ENCODE measurements around the gene NLRP6.

NLRP6 gene

DNA sequence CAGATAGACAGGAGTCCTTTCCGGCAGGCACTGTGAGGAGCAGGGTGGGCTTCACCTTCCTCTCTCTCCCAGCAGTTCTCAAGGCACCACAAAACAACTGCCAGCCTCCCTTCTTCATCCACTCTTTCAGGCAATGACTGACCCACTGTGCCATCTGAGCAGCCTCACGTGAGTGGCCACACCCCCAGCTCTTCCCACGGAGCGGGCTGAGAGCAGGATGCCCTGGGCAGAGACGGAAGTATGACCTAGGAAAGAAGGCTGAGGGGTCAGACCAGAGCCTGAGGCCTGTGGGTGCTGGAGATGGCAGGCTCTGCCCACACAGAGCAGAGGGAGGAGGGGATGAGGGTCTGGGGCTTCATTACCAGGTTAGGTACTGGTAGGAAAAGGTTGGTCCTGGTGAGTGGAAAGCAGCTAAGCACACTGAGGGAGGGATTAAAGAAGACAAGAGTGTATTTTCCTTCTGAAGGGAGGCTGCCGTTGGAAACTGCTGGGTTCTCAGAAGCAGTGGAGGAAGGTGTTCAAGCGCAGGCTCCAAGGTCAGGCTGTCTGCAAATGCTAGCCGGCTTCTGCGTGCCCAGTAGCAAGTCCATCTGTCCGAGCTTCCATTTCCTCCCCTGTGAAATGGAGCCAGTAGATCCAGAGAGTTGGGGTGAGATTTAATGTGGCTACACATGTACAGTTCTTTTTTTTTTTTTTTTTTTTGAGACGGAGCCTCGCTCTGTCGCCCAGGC is 4.6 kb downstream of the NLRP6 start:
- peak; percentile 2 for DNase-seq

DNA sequence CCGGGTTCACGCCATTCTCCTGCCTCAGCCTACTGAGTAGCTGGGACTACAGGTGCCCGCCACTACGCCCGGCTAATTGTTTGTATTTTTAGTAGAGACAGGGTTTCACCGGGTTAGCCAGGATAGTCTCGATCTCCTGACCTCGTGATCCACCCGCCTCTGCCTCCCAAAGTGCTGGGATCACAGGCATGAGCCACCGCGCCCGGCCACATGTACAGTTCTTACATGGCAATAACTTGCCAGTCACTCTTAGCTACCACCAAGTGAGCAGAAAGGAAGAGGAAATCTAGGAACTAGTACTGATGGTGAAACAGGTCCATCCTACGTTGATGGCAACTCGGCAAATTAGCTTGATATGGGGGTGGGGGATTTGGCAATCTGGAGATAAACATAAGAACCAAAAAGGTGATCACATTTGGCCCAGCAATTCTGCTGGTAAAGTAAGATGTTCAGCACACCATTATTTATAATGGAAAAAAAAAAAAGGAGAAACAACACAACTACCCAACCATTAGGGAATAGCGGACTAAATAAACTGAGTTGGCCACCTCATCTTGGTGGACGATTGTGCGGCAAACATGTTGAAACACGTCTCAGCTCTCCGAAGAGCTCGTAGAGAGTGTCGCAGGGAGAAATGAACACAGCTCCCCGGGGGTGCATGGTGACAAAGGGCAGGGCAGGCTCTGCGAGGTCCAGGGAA is 5.3 kb downstream of the NLRP6 start:
- DNase-seq: no peak

DNA sequence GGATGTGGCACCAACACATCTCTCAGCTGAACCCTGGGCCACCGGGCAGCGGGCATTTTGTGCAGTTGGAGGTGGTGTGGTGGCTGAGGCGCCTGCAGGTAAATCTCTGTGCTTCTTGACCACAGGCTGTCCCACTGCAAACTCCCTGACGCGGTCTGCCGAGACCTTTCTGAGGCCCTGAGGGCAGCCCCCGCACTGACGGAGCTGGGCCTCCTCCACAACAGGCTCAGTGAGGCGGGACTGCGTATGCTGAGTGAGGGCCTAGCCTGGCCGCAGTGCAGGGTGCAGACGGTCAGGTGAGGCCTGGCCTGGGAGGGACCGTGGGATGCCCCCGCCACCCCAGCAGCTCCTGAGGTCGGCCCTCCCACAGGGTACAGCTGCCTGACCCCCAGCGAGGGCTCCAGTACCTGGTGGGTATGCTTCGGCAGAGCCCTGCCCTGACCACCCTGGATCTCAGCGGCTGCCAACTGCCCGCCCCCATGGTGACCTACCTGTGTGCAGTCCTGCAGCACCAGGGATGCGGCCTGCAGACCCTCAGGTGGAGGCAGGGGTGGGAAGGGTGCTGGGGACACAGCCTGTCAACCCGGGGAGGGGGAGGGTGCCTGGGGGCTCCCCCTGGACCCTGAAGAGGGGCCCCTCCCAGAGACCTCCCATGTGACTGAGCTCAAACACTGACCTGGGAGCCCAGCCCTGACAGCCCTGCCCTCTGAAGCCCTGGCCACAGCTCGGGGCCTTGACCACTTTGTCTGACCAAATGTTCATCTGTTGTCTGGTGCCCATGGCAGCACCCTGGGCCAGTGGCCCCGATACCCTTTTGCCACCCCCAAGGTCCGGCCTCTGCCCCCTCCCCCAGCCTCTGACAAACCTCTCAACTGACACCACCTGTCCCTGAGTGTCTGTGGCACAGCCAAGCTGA is 6.2 kb downstream of the NLRP6 start:
- DNase-seq: no peak

GRCh38 chr11:285021-285893 is 7.0 kb downstream of the NLRP6 start:
- no peak for DNase-seq

DNA sequence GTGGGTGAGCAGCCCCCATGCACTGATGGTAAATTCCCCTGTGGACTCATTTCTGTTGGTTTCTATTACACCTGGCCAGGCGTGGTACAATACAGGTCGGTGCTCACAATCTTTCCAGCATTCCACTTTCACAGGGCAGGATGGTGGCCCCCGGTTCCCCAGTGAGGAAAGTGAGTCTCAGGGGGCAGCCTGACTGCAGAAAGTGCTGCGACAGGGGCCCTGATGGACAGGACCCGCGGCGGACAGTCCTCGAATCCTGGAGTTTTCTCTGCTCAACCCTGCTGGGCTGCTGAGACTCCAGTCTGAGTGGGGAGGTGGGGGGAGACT is 7.7 kb downstream of the NLRP6 start:
- DNase-seq: no peak

GRCh38 chr11:286977-287820 is 9.0 kb downstream of the NLRP6 start:
- peak; percentile 88 for DNase-seq

DNA sequence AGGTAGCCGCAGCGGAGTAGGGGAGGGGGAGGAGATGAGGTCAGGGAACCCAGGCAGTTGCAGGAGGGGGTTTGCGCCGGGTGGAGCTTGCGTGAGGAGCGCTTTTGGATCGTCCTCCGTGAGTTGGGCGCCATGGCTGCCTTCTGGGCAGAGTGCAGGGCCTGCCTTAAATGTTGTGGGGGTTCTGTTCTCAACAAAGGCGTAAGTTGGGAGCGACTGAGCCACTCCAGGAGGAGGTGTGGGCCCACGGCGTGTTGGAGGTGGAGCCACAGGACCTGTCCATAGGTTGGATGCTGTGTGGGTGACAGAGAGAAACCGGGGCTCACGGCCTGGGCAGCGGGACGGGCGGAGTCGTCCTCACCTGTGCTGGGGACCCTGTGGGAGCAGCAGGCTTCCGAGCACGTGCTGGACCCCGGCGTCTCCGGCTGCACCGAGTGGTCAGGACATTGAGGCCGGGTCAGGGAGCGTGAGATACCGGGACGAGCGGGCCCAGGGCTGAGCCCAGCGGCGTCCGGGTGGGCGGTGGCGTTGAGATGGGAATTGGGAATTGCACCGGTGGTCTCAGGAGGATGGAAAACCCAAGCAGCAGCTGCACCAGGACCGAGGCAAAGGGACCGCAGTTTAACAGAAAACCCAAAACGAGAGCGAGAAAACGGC is 9.7 kb downstream of the NLRP6 start:
- DNase-seq: peak; percentile 81

GRCh38 chr11:288478-289397 is 10.5 kb downstream of the NLRP6 start, which contains the start of gene PGGHG:
Gene PGGHG (plus strand): TSS chr11:289126. CDS start chr11:289817, 691 bp downstream.
- DNase-seq: peak; percentile 75

DNA sequence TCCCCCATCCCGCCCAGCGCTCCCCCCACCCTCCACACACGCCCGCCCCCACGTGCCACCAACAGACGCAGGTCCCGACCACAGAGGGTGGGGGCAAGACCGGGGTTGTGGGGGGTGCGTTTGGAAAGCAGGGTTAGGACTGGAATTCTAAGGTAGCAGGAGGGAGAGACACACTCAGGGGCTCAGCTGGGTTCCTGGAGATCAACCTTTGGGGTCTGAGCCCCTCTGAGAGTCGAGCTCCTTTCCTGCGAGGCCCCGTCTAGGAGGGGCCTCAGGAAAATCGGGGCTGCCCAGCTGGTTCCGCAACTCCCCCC is 11.1 kb downstream of the NLRP6 start:
- DNase-seq: peak; percentile 43

DNA sequence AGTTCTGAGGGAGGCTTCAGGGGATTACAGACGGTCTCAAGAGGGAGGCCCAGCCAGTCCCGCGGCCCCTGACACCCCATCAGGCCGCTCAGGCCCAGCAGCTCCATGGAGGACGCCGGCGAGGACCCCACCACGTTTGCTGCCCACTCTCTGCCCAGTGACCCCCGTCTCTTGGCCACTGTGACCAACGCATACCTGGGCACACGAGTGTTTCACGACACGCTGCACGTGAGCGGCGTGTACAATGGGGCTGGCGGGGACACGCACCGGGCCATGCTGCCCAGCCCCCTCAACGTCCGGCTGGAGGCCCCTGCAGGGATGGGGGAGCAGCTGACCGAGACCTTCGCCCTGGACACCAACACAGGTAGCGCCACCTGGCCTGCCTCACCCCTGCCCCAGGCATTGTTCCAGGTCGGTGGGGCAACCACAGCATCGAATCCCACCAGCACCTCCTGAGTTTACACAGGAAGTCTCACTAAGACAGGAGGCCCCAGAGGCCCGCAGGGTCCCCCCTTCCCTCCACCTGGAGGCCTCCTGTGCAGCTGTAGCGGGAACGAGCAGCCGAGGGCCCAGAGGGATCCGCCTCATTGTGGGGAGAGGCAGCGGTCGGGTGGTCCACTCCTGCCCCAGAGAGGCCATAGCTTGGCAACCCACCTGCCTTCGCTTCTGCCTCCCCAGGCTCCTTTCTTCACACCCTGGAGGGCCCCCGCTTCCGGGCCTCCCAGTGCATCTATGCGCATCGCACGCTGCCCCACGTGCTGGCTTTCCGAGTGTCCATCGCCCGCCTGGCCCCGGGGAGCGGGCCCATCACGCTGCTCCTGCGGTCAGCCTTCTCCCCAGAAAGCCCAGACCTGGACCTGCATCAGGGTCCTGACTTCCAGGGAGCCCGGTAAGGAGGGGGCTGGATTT is 11.8 kb downstream of the NLRP6 start:
- peak; percentile 21 for DNase-seq

DNA sequence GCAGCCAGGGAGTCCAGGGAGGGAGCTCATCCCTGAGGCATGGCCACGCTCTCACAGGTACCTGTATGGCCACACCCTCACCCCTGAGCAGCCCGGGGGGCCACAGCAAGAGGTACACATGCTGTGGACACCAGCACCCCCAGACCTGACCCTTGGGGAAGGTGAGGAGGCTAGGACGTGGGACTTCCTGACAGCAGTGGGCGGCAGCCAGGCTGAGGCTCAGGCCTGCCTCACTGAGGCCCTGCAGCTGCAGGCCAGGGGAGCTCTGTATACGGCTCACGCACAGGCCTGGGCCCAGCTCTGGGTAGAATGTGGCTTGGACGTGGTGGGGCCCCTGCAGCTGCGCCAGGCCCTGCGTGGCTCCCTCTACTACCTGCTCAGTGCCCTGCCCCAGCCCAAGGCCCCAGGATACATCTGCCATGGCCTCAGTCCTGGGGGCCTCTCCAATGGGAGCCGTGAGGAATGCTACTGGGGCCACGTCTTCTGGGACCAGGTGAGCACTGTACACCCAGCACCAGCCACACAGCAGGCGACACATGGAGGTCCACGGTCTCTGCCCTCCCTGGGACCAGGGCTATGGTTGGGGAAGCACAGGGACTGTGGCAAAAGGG is 12.5 kb downstream of the NLRP6 start:
- peak; percentile 4 for DNase-seq

DNA sequence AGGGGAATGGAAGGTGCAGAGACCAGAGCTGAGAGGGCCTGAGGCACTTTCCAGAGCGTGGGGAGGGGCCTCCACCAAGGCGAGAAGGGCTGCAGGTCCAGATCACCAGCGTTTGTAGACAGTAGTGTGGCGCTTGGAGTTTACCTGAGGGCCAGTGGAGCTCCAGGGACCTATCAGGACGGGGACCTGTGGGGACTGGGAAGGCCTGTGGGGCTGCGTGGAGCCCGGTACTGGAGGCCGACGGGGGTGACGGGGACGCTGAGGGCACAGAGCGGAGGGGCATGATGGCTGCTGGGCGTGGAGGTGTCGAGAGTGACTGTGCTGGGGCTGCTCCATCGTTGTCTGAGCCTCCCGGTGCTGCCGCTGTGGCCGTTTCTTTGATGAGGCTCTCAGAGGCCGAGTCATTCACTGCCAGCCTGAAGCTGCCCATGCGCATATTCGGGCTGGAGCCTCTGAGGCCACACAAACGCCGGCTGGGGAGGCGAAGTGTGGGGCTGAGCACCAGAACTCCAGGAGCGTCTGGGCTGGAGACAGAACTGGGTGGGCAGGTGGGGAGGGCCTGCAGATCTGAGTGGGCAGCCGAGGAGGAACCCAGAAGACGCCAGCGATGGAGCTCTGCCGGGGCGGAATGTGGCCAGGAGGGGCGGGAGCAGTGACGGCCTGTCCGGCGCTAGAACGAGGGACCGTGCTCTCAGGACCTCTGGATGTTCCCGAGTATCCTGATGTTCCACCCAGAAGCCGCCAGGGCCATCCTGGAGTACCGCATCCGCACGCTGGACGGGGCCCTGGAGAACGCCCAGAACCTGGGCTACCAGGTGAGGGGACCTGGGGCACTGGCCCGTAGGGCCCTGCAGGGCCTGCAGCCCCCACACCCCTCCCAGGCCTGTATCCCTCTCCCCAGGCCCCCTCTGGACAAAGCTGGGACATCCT is 13.3 kb downstream of the NLRP6 start:
- peak; percentile 8 for DNase-seq

GRCh38 chr11:292211-293121 is 14.3 kb downstream of the NLRP6 start:
- no peak for DNase-seq

DNA sequence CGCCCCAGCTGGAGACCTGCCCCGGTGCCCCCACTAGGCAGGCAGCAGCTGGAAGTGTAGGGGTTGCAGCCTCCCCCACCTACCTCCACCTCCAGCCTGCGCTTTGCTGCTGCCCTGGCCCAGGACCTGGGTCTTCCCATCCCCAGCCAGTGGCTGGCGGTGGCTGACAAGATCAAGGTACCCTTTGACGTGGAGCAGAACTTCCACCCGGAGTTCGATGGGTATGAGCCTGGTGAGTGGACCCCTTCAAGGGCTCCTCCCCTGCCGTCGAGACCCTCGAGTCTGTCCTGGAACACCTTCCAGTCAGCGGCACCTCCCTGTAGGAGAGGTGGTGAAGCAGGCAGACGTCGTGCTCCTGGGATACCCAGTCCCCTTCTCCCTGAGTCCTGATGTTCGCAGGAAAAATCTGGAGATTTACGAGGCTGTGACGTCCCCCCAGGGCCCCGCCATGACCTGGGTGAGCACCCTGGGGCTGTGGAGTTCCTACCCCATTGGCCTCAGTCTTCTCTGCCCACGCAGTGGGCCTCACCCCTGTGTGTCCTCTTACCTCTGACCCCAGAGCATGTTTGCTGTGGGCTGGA is 15.2 kb downstream of the NLRP6 start:
- peak; percentile 1 for DNase-seq

DNA sequence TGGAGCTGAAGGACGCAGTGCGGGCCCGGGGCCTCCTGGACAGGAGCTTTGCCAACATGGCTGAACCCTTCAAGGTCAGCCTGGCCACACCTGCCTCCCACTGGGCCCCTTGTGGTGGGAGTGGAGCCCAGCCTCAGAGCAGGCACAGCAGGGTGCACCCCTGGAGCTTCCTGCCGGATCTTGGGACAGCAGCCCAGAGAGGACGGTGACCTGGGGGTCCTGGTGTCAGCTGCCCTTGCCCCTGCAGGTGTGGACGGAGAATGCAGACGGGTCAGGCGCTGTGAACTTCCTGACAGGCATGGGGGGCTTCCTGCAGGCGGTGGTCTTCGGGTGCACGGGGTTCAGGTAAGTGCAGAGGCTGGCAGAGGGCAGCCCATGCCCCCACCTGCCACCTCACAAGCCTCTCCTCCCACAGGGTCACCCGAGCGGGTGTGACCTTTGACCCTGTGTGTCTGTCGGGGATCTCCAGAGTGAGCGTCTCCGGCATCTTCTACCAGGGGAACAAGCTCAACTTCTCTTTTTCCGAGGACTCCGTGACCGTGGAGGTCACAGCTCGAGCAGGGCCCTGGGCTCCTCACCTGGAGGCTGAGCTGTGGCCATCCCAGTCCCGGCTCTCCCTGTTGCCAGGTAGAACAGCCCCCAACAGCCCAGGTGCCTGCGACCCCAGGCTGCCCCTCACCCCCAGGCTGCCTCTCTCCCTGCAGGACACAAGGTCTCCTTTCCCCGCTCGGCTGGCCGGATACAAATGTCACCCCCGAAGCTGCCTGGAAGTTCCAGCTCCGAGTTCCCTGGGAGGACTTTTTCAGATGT is 15.8 kb downstream of the NLRP6 start:
- DNase-seq: no peak
